ACHN (cell line): ENCODE data around the gene TUBG1.
"Not testable (repeated sequence)": the region's sequence is repeated elsewhere in the genome, so short reads cannot be mapped to it uniquely, and the experiment has no call there.

Experiments used
- DNase-seq: peaks from one replicate; pipeline ENCODE4 v3.0.0-alpha.2; 2015
- in situ Hi-C: cut with HindIII; loops from 2 replicates; pipeline ENCODE4 v1.10.0; 2017; ENCODE audit warnings: low sequenced_read_pairs, low pct_ligation_motif_present, low pct_unique_long_range_greater_than_20kb

TUBG1 gene

DNA sequence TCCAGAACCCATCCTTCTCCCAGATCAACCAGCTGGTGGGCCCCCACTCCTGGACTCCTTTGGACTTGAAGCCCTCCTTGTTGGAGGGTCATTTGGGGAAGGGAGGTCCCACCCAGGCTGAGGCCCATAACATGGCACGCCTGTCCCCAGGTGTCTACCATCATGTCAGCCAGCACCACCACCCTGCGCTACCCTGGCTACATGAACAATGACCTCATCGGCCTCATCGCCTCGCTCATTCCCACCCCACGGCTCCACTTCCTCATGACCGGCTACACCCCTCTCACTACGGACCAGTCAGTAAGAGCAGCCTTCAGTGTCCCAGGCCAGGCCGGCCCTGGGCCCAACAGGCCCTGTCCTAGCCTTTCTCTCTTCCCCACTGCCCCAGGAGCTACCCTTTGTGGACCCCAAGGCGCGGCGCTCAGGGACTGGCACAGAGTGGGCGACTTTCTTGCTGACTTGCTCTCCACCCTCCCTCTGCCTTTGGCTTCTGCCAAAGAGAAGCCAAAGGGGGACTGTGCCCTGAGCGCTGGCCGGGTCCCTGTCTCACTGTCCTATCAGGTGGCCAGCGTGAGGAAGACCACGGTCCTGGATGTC is 4.3 kb downstream of the TUBG1 start:
- DNase-seq = no peak
- in situ Hi-C loops = no loop called here

DNA sequence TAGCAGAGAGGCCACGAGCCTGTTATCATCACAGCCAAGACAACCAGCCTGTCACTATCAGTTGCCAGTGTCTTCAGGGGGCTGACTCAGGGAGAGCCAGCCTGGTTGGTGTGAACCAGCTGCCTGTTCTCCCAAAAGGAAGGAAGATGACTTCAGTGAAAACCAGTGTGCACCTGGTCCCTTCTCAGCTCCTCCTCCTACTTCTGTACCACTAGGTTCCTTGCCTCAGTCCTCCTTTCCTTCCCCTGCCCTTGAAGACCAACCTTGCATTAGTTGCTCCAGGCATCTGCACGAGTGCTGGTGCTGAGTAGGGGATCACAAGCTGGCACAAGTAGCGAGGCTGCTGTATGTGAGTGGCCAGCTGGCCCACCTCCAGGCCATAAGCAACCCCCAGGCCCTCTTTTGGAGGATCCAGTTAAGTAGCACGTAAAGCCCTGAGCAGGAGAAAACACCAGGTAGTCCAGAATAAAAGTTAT is 8.5 kb downstream of the TUBG1 start:
- no peak for DNase-seq
- in situ Hi-C loops = no loop called here

DNA sequence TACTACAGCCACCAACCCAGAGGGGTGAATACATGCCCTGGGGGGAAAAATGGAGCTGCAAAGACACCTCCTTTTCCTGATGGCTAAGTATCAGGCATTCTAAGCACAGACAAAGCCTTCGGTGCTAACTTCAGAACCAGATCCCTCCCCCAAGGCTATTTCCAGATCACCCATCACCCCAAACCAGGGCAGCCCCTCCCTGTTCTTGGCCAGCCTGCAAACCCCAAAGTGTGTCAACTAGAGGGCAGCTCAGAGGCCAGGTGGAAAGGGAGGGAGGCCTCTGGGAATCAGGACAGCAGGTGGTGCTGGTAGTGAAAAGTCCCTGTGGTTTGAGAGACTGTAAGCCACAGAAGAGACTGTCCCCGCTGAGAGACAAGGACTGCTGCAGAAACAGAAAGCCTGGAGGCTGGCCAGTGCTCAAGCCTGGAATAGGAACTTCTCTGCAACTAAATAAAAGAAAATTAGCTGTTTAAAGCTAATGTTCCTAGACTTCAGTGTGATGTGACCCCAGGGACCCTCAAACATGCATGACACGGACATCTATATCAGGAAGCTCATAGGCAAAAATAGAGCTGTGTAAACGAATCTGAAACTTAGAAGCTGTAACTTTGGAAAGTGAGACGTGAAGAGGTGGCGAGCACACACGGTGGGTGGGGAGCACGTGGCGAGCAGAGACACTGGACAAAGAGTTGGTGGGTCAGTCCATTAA is 9.1 kb downstream of the TUBG1 start:
- DNase-seq = peak; percentile 50
- in situ Hi-C loops = no loop called here

DNA sequence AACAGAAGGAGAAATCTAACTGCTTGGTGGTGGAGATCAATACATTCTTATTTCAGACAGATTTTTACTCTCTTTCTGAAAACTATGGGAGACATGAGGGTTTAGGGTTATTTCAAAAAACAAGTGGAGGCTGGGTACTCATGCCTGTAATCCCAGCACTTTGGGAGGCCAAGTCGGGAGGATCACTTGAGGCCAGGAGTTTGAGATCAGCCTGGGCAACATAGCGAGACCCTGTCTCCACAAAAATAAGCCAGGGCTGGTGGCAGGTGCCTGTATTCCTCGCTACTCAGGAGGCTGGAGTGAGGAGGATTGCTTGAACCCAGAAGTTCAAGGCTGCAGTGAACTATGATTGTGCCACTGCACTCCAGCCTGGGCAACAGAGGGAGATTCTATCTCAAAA is 12.5 kb downstream of the TUBG1 start:
- in situ Hi-C loops, DNase-seq: not testable (repeated sequence)

DNA sequence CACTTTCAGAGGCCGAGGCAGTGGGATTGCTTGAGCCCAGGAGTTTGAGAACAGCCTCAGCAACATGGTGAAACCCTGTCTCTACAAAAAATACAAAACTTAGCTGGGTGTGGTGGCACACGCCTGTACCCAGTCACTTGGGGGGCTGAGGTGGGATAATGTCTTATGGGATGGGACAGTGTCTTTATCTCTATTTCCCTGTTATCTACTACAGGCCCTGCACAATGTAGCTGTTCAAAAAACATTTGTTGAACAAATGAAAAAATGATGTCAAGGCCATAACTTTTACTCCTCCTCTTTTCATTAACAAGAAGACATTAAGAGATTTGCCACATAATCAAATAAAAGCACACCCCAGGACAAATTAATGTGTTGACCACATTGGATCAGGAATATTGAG is 13.8 kb downstream of the TUBG1 start:
- DNase-seq = no peak
- in situ Hi-C loops = no loop called here

DNA sequence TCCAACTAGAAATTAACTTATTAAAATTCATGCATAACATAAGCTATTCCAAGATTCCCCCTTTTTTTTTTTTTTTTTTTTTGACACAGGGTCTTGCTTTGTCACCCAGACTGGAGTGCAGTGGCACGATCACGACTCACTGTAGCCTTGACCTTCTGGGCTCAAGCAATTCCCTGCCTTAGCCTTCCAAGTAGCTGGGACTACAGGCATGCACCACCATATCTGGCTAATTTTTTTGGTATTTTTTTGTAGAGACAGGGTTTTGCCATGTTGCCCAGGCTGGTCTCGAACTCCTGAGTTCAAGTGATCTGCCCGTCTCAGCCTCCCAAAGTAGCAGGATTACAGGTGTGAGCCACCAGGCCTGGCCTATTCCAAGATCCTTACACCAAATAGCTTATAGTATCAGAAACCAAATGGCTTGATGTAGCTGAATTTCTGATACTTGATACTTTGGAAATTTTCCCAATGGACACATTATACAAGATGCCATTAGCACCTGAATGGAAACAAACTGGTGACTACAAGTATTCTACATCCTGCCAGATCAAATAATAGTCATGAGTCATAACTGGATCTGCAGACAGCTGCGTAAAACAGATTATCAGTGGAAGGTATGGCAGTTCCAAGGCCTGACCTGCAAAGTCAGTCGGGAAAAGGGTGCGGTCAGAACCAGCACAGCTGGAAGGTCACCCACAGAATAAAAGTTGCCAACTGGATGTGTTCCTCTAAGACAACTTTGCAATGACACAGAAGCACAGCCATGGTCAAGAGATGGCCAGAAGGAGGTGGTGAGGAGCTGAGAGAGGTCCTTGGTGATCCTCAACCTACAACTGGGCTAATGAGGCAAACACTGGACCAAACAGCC is 14.5 kb downstream of the TUBG1 start:
- DNase-seq = peak; percentile 13
- in situ Hi-C loops = no loop called here

DNA sequence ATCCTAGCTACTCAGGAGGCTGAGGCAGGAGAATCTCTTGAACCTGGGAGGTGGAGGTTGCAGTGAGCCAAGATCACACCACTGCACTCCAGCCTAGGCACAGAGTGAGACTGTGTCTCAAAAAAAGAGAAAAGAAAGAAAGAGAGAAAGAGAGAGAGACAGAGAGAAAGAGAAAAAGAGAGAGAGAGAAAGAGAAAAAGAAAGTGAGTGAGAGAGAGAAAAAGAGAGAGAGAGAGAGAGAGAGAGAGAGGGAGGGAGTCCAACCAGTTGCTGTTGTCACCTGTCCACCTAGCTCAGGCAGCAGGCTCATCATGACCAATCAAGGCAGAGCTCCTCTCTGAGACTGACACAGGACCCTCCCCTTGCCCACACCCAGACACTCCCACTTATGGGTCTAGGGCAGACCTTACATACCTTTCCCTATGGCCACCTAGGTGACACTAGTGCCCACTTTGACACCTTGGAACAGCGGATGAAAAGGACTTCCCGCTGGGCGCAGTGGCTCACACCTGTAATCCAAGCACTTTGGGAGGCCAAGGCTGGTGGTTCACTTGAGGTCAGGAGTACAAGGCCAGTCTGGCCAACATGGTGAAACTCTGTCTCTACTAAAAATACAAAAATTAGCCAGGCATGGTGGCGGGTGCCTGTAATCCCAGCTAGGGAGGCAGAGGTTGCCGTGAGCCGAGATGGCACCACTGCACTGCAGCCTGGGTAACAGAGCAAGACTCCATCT is 17.7 kb downstream of the TUBG1 start:
- in situ Hi-C loops, DNase-seq: not testable (repeated sequence)

DNA sequence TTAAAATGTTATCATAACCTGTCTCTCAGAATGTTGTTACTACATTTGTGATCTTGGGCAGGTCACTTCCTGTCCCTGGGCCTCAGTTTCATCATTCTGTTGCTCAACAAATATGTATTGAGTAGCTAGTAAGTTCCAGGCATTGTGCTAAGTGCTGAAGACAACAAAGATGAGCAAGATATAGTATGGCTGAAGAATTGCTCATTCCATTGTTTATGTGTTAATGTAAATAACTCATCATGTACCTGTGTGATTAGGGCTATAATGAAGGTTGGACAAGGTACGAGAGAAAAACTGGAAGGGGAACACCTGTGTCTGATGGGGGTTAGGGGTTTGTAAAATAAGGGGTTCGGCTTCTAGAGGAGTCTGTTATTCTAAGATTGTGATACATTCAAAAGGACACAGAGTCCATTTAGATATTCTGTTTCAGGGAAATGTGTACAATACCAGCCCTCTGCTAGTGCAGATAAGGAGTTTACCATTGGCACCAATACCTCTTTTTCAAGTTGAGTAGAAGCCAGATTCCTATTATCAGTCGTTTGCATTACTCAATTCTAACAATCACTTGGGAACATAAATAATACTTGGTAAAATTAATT is 20.0 kb downstream of the TUBG1 start:
- no peak for DNase-seq
- in situ Hi-C loops = no loop called here

DNA sequence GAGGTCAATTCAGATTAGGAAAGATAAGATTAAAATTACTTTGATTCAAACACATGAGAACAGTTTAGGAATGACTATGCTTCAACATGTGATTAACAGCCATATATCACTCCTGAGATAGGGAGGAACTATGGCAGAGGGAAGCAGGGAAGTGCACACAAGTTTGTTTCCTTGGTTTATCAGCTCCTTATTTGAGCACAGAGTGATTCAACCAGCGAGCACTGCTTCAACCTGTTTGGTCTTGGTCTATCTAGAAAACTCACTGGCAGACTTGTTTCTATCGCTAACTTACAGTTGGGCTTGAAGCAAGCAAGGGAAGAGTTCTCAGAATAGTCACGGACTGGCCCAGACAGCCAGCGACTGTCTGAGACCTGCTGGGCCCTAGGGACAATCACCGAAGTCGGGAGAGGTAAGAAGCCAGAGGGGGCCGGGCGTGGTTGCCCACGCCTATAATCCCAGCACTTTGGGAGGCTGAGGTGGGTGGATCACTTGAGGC is 23.5 kb downstream of the TUBG1 start:
- in situ Hi-C loops = no loop called here
- DNase-seq = no peak

DNA sequence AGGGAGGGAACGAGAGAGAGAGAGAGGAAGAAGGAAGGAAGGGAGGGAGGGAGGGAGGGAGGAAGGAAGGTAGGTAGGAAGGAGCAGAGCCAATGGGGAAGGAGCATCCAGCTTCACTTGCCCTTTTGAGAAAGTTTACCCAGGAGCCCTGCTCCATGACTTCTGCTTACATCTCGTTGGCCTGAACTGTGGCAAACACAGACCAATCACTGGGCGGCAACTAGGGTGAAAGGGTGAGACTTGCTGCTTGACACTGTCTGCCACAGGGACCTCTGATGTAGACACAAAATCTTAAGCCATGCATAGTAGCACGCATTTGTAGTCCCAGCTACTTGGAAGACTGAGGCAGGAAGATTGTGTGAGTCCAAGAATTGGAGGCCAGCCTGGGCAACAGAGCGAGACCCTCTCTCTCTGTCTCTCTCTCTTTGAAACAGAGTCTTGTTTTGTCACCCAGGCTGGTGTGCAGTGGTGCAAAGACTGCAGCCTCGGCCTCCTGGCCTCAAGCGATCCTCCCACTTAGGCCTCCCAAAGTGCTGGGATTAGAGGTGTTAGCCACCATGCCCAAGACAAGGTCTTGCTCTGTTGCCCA is 30.1 kb downstream of the TUBG1 start:
- in situ Hi-C loops = no loop called here
- no peak for DNase-seq

DNA sequence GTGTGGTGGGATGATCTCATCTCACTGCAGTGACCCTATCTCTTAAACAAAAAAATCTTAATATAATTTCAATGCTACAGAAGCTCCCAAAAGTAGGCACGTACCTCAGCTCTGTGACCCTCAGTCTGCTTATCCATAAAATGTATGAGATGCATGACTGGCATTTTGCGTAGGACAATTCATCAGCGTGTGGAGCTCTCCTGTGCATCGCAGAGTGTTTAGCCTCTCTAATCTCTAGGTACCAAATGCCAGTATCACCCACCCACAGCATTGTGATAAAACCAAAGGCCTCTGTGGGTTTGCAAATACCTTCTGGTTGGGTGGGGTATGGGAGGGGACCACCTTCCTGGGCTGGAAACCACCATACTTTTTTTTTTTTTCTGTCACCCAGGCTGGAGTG is 30.6 kb downstream of the TUBG1 start:
- in situ Hi-C loops = no loop called here
- no peak for DNase-seq

DNA sequence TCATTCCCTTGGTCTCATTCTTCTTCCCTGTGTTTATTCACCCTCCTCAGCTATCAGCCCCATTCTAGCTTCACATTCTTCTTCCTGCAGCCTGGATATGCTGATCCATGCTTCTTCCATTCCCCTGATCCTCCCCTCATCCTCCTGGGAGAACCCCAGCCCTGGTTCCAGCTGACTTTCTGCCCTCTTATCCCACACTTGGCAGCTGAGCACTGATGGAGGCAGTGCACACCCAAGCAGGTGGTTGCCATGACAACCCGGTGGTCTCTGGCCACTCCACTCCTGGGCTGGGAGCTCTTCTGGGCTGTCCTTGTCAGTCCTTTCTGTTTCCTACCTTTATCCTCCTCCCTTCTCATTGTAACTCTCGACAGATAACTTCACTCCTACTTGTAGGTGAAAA is 32.9 kb downstream of the TUBG1 start:
- in situ Hi-C loops = no loop called here
- DNase-seq = no peak

DNA sequence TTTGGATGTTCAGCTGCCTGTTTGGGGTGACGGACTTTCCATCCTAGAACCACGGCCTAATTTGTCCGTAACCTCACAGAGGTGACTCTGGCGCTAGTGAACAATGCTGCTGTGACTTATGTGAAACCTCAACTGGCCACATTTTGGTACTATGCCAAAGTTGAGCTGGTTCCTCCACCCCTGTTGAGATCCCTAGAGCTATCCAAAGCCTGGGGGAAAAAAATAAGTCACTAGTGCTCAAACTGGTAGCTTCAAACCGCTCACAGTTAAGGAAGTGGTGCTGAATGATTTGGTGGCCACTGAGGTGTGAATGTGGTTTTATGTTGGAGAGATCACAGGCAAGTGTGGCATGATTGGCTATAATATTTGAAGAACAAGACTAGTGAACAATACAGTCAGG is 38.3 kb downstream of the TUBG1 start:
- in situ Hi-C loops = no loop called here
- peak; percentile 7 for DNase-seq

DNA sequence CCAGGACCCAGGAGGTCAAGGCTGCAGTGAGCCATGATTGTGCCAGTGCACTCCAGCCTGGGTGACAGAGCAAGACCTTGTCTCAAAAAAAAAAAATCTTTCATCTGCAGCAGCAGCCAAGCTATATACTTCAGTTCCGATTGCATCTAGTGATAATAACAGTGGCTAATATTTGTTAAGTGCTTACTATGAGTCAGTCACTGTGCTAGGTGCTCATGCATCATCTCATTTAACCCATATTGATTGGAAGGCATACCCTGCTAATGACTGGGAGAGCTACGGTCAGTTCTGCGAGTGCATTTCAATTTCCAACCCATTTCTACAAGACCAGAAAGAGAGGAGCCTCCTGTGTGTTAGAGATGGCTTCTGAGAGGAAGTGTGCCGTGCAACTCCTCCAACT is 41.9 kb downstream of the TUBG1 start:
- in situ Hi-C loops = no loop called here
- no peak for DNase-seq

DNA sequence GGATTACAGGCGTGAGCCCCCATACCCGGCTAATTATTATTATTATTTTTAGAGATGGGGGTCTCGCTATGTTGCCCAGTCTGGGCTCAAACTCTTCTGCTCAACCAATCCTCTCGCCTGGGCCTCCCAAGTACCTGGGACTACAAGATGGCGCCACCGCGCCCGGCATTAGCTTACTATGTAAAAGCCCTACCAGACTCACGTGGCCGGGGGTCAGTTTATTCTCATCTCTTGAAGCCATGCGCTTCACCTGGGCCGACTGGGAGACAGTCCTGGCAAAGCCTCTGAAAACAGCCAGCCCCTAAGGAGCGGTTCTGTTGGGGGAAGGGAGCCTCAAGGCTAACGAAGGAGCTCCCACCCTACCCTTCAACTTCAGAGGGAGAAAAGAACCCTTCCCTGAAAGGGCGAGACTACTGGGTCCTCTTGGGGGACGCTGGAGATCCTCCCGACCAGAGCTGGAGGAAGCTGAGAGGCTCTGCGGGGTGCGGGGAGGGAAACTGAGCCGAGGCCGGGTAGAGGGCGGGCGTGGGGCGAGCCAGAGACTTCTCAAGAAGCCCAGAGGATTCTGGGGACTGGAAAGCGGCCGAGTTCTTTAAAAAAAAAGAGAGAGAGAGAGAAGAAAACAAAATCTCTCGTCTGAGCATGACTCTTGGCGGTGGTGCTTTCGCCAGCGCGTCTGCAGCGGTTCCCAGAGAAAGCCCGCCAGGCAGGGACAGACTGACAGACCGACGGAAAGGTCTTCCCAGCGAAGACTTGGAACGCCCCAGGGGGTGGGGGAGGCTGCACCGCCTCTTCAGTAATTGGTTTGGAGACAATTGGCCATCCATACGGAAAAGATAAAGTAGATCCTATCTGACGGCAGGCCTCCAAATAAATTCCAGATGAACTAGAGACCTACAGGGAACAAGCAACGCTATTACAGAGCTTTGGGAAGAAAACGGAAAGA is 44.0 kb downstream of the TUBG1 start:
- DNase-seq = no peak
- in situ Hi-C loops = no loop called here

DNA sequence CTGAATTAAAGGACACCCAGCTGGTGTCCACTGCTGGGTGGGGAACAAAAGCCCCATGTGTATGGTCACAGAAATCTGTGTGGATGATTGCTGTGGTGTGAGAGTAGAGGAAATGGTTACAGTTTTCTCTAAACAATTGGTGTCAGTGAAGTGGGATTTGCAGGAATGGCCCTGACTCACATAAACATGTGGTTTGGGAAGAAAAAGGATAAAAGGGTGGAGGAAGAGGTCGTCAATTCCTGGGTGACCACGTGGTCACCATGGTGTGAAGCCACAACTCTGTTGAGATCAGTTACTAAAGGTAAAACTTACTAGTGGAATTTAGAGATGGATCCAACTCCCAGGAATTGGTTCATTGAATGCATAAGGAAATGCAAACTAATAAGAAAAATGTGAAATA is 46.0 kb downstream of the TUBG1 start:
- in situ Hi-C loops = no loop called here

More for the DNA sequence above, 46.0 kb downstream of the TUBG1 start:
- peak; percentile 32 for DNase-seq
